Panc1 (cell line): ENCODE data around the gene PBXIP1. TPM values are rescaled to one million over a fixed set of nuclear protein-coding genes. Genes with fewer than 3 reads are reported as not detected.
A peak's percentile ranks its signal among the peaks of the same experiment; 100 is the strongest.

Experiments
- ATAC-seq: fragments of 200-7000 bp; cut with Tn5 transposase; 2 replicates; pipeline ENCODE4 v1.9.1; 2020; ENCODE audit warnings: mild to moderate bottlenecking, moderate library complexity
- BruUV-seq: library from RNA; stranded (reverse); fragments of 400-500 nt; replicated peaks from 2 replicates; lab custom pipeline; 2021; lab: Mats Ljungman, UMichigan
- CTCF ChIA-PET: fragments of 300-600 bp; sonication (Branson Sonifier 250); formaldehyde crosslinking; loops from one replicate; lab custom pipeline; 2022; ENCODE audit warnings: antibody characterized with exemption; lab: Charles Lee
- POLR2A ChIA-PET: fragments of 300-600 bp; sonication (Branson Sonifier 250); formaldehyde crosslinking; loops from one replicate; lab custom pipeline; 2022; ENCODE audit warnings: antibody characterized with exemption; lab: Charles Lee
- DNase-seq: peaks from one replicate; pipeline ENCODE4 v3.0.0-alpha.2; 2010; ENCODE audit warnings: low read depth, low spot score
- H3K27ac ChIP-seq: 2 replicates; pipeline ENCODE4 v1.5.1; 2011; ENCODE audit warnings: mild to moderate bottlenecking, low read length, inconsistent platforms
- H3K27me3 ChIP-seq: fragments of 200-500 bp; sonication (Bioruptor generic); 2 replicates; pipeline ENCODE4 v1.6.0; 2014; ENCODE audit warnings: low read length, inconsistent platforms; ENCODE audit not compliant: control insufficient read depth, insufficient read depth
- H3K36me3 ChIP-seq: fragments of 200-500 bp; sonication (Bioruptor generic); 2 replicates; pipeline ENCODE4 v1.5.1; 2014; ENCODE audit warnings: inconsistent platforms, mild to moderate bottlenecking, low read length, moderate library complexity; ENCODE audit not compliant: control insufficient read depth, insufficient read depth
- H3K4me1 ChIP-seq: 2 replicates; pipeline ENCODE4 v1.5.1; 2011; ENCODE audit warnings: inconsistent platforms, mild to moderate bottlenecking, low read length, moderate library complexity; ENCODE audit not compliant: control insufficient read depth, insufficient read depth
- H3K4me3 ChIP-seq, 2 experiments: 2 replicates each; pipeline ENCODE4 v1.5.1; 2011 to 2012; ENCODE audit warnings: low read depth in 2 of 2, low read length in 2 of 2, mild to moderate bottlenecking in 2 of 2, inconsistent platforms in 1 of 2, moderate library complexity in 1 of 2
- H3K9me3 ChIP-seq: fragments of 200-500 bp; sonication (Bioruptor generic); 2 replicates; pipeline ENCODE4 v1.5.1; 2014; ENCODE audit warnings: low read depth, mild to moderate bottlenecking, inconsistent platforms, low read length, moderate library complexity; ENCODE audit not compliant: control insufficient read depth, insufficient read depth
- POLR2AphosphoS5 ChIP-seq: IDR thresholded peaks from 2 replicates; pipeline ENCODE4 v1.6.1; 2012; ENCODE audit warnings: mild to moderate bottlenecking, low read depth, low read length, moderate library complexity
- SIN3A ChIP-seq: IDR thresholded peaks from 2 replicates; pipeline ENCODE4 v1.6.1; 2012; ENCODE audit warnings: low read depth, mild to moderate bottlenecking, low read length, moderate library complexity, borderline replicate concordance; ENCODE audit not compliant: insufficient read depth
- TCF7L2 ChIP-seq: IDR thresholded peaks from 2 replicates; pipeline ENCODE4 v1.6.1; 2011; ENCODE audit warnings: mild to moderate bottlenecking, low read depth, low read length, inconsistent platforms
- in situ Hi-C: cut with HindIII; loops from 2 replicates; pipeline ENCODE4 v1.10.0; 2016; ENCODE audit warnings: low sequenced_read_pairs, low pct_unique_long_range_greater_than_20kb
- intact Hi-C: fragments of 100-400 bp; cut with micrococcal nuclease; formaldehyde crosslinking; loops from one replicate; pipeline ENCODE4 v1.10.0; 2022; ENCODE audit not compliant: unreplicated experiment
- total RNA-seq: library from RNA; stranded (reverse); gene quantifications from one replicate; pipeline ENCODE4 v1.2.1, GENCODE V29; 2021; ENCODE audit not compliant: unreplicated experiment
- TF ChIP-seq, protein P1 (sequence below), 2 experiments: IDR thresholded peaks; 2 replicates each; pipeline ENCODE4 v1.6.1; 2011 to 2012; ENCODE audit warnings: low read depth in 2 of 2, control low read depth in 1 of 2, low read length in 1 of 2, mild to moderate bottlenecking in 1 of 2, moderate library complexity in 1 of 2; ENCODE audit not compliant: insufficient read depth in 1 of 2
- TF ChIP-seq, protein P2 (sequence below): fragments of 450-650 bp; IDR thresholded peaks from 2 replicates; pipeline ENCODE4 v1.5.1; 2017; ENCODE audit warnings: mild to moderate bottlenecking

PBXIP1 gene
- total RNA-seq, 1 experiment from 2014 or later, result 40.7 TPM

DNA sequence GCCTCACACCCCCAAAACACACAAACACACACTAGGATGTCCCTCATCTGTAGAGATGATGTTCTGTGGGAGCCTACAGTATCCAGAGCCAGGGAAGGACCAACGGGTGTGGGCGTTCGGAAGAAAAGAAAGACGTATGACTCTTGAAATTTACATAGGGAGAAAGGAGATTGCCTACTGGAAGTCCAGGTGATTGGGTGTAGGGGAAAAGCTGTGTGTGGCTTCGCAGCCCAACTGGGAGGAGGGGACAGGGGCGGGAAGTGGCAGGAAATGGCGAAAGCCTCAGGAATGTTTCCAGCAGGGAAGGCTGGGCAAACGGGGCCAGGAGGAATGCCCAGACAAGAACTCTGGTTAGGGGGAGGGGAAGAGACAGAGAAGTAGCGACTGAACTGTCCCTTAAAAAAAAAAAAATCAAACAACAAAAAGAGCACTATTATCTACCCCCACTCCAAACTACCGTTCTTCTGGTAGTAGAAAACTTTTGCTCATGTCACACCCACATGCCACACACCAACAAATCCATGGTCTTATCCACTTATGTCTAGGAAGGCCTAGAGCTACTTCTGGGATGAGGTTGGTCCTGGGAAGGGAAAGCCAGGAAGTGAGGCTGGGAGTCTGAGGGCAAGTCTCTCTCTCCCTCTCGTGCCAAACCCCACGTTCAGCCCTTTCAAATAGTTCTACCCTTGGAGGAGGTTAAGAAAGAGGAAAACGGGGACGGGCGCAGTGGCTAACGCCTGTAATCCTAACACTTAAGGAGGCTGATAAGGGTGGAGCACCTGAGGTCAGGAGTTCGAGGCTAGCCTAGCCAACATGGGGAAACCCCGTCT is 16.8 kb upstream of the PBXIP1 start:
- H3K4me1 ChIP-seq, result peaks cover 51% of the 10 kb centered on the region
- TF ChIP-seq SIN3A (no peak), TCF7L2 (no peak), POLR2AphosphoS5 (no peak; the same call in 1 of the 2 replicates)
- TF ChIP-seq, protein P1, sequence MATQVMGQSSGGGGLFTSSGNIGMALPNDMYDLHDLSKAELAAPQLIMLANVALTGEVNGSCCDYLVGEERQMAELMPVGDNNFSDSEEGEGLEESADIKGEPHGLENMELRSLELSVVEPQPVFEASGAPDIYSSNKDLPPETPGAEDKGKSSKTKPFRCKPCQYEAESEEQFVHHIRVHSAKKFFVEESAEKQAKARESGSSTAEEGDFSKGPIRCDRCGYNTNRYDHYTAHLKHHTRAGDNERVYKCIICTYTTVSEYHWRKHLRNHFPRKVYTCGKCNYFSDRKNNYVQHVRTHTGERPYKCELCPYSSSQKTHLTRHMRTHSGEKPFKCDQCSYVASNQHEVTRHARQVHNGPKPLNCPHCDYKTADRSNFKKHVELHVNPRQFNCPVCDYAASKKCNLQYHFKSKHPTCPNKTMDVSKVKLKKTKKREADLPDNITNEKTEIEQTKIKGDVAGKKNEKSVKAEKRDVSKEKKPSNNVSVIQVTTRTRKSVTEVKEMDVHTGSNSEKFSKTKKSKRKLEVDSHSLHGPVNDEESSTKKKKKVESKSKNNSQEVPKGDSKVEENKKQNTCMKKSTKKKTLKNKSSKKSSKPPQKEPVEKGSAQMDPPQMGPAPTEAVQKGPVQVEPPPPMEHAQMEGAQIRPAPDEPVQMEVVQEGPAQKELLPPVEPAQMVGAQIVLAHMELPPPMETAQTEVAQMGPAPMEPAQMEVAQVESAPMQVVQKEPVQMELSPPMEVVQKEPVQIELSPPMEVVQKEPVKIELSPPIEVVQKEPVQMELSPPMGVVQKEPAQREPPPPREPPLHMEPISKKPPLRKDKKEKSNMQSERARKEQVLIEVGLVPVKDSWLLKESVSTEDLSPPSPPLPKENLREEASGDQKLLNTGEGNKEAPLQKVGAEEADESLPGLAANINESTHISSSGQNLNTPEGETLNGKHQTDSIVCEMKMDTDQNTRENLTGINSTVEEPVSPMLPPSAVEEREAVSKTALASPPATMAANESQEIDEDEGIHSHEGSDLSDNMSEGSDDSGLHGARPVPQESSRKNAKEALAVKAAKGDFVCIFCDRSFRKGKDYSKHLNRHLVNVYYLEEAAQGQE (IDR thresholded peaks at IDR 0.05; ENCODE audit: insufficient read depth in 1 of 2, low read depth in 2 of 2, low read length in 1 of 2), result no peak
- ChIA-PET POLR2A (interaction anchor here (0.8 kb wide), 1 partner anchor 9 kb away, joined by 4 read pairs; no protein-coding TSS in a partner anchor), CTCF (interaction anchor here (0.6 to 1.0 kb wide), 2 partner anchors 45 to 56 kb away, joined by 4 to 5 read pairs; no protein-coding TSS in a partner anchor)
- no peaks in the 10 kb centered on the region for H3K9me3 ChIP-seq
- ATAC-seq, result peak; percentile 25
- in situ Hi-C loops, result no loop called here
- intact Hi-C loops, result no loop called here
- H3K27ac ChIP-seq, result peak overlapping the region; percentile 98
- no peaks in the 10 kb centered on the region; the same call in none of the 2 replicates for H3K36me3 ChIP-seq
- H3K4me3 ChIP-seq, result peak overlapping the region; percentile 77 to 88
- H3K27me3 ChIP-seq, result no peaks in the 10 kb centered on the region
- BruUV-seq, result TSS peak; percentile 64
- peak; percentile 93 for DNase-seq

DNA sequence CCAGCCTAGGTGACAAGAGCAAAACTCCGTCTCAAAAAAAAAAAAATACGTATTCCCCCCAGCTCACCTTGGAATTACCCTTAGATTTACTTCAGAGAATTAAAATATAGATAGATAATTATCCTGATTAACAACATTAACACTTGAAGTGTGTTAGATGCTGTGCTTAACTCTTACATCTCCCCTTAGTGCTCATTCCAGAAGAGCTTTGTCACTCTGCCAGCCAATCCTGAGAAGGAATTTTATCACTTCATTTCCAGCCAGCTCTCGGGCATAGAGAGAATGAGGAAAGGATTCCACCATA is 16.3 kb upstream of the PBXIP1 start:
- in situ Hi-C loops (no loop called here), intact Hi-C loops (no loop called here)
- no peaks in the 10 kb centered on the region for H3K27me3 ChIP-seq
- peak overlapping the region; percentile 77 to 88 for H3K4me3 ChIP-seq
- H3K36me3 ChIP-seq, result no peaks in the 10 kb centered on the region; the same call in none of the 2 replicates
- POLR2A ChIA-PET, result interaction anchor here (0.8 kb wide), 1 partner anchor 9 kb away, joined by 4 read pairs; no protein-coding TSS in a partner anchor
- DNase-seq, result no peak
- CTCF ChIA-PET, result interaction anchor here (0.6 kb wide), 1 partner anchor 30 kb away, joined by 3 read pairs; the partner anchor contains the start of gene ZBTB7B
- H3K27ac ChIP-seq, result peak overlapping the region; percentile 98
- BruUV-seq, result no TSS peak
- peaks cover 51% of the 10 kb centered on the region for H3K4me1 ChIP-seq
- TF ChIP-seq, protein P2, sequence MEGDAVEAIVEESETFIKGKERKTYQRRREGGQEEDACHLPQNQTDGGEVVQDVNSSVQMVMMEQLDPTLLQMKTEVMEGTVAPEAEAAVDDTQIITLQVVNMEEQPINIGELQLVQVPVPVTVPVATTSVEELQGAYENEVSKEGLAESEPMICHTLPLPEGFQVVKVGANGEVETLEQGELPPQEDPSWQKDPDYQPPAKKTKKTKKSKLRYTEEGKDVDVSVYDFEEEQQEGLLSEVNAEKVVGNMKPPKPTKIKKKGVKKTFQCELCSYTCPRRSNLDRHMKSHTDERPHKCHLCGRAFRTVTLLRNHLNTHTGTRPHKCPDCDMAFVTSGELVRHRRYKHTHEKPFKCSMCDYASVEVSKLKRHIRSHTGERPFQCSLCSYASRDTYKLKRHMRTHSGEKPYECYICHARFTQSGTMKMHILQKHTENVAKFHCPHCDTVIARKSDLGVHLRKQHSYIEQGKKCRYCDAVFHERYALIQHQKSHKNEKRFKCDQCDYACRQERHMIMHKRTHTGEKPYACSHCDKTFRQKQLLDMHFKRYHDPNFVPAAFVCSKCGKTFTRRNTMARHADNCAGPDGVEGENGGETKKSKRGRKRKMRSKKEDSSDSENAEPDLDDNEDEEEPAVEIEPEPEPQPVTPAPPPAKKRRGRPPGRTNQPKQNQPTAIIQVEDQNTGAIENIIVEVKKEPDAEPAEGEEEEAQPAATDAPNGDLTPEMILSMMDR, result no peak
- TF ChIP-seq, protein P1 (IDR thresholded peaks at IDR 0.05; ENCODE audit: insufficient read depth in 1 of 2, low read depth in 2 of 2, low read length in 1 of 2), result no peak
- TF ChIP-seq TCF7L2 (no peak), SIN3A (no peak), POLR2AphosphoS5 (no peak)
- H3K9me3 ChIP-seq, result no peaks in the 10 kb centered on the region
- no peak for ATAC-seq
